ENCODE measurements around the gene FAIM2. TPM values are rescaled to one million over a fixed set of nuclear protein-coding genes. Genes with fewer than 3 reads are reported as not detected.

Gene FAIM2
- polyA plus RNA-seq, 1 donor from 2014 or later = 5.3 TPM

DNA sequence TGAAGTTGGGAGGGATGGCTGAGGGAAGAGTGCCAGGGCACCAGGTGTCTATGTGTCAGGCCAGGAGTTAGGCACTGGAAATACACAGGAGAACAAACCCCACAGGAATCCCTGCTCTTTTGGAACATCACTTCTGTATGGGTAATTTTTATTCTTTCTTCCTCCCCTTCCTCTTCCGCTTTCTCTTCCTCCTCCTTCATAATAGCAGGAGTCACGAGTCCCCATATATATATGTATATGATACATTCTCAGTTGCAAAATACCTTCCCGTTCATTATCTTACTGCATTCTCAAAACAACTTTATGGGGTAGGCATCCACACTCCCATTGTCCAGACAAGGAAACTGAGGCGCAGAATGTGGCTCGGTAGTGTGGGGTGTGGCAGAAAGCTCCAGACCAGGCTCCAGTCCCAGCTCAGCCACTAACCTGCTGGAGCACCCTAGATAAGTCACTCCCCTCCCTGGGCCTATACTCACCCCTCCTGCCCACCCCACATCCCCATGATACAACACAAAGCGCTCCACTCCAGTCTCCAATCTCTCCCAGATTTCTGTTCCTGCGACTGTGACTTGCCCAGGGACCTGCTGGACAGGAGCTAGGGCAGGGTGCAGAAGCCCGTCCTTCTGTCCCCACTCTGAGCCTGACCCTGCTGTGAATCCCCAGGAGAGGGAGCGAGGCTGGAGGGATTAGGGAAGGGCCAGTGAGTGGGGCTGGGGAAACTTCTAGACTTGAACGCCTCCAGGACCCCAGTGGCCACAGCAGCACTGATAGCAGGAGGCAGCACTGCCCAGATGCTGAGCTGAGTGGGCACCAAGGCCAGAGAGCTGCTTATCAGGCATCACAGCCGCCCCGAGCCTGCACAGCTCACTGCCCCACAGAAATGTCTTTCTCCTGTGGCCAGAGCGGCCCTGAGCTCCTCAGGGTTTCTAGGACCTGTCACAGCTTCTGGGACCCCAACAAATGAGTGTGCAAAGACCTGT, 45.5 kb upstream of the FAIM2 start:
- Histone ChIP-seq H3K9me3 (ENCODE audit: low read length) (no peaks in the 10 kb centered on the region), H2AFZ (ENCODE audit: low read depth, low read length) (no peak overlapping the region), H3K27ac (ENCODE audit: low read length) (no peak overlapping the region), H3K4me2 (ENCODE audit: low read length) (no peak overlapping the region), H3K79me2 (replicated peaks; ENCODE audit: insufficient read depth, low read length) (no peaks in the 10 kb centered on the region), H3K4me3 (ENCODE audit: low read length) (no peak overlapping the region), H3K9ac (ENCODE audit: low read length) (no peak overlapping the region), H3F3A (ENCODE audit: insufficient read depth, low read length, poor library complexity, severe bottlenecking) (no peaks in the 10 kb centered on the region), H3K36me3 (ENCODE audit: insufficient read depth, low read length) (no peaks in the 10 kb centered on the region), H4K20me1 (ENCODE audit: insufficient read depth) (no peaks in the 10 kb centered on the region), H3K27me3 (ENCODE audit: insufficient read depth, low read depth, low read length) (no peaks in the 10 kb centered on the region), H3K9me2 (ENCODE audit: insufficient read depth, low read length) (no peaks in the 10 kb centered on the region)
- TF ChIP-seq, protein P1, sequence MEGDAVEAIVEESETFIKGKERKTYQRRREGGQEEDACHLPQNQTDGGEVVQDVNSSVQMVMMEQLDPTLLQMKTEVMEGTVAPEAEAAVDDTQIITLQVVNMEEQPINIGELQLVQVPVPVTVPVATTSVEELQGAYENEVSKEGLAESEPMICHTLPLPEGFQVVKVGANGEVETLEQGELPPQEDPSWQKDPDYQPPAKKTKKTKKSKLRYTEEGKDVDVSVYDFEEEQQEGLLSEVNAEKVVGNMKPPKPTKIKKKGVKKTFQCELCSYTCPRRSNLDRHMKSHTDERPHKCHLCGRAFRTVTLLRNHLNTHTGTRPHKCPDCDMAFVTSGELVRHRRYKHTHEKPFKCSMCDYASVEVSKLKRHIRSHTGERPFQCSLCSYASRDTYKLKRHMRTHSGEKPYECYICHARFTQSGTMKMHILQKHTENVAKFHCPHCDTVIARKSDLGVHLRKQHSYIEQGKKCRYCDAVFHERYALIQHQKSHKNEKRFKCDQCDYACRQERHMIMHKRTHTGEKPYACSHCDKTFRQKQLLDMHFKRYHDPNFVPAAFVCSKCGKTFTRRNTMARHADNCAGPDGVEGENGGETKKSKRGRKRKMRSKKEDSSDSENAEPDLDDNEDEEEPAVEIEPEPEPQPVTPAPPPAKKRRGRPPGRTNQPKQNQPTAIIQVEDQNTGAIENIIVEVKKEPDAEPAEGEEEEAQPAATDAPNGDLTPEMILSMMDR (IDR thresholded peaks at IDR 0.05; ENCODE audit: poor library complexity, severe bottlenecking) = no peak
- TF ChIP-seq MXI1 (conservative IDR thresholded peaks at IDR 0.05; ENCODE audit: poor library complexity, severe bottlenecking) (no peak), EZH2 (IDR thresholded peaks at IDR 0.05; ENCODE audit: borderline replicate concordance, insufficient read depth, low read length, poor library complexity, severe bottlenecking) (no peak), EP300 (conservative IDR thresholded peaks at IDR 0.05; ENCODE audit: poor library complexity, severe bottlenecking) (no peak), TAF1 (IDR thresholded peaks at IDR 0.05; ENCODE audit: low read depth) (no peak), RAD21 (conservative IDR thresholded peaks at IDR 0.05) (no peak), POLR2AphosphoS5 (IDR thresholded peaks at IDR 0.05) (no peak), SMC3 (conservative IDR thresholded peaks at IDR 0.05; ENCODE audit: poor library complexity) (no peak)
- TF ChIP-seq, protein P2, sequence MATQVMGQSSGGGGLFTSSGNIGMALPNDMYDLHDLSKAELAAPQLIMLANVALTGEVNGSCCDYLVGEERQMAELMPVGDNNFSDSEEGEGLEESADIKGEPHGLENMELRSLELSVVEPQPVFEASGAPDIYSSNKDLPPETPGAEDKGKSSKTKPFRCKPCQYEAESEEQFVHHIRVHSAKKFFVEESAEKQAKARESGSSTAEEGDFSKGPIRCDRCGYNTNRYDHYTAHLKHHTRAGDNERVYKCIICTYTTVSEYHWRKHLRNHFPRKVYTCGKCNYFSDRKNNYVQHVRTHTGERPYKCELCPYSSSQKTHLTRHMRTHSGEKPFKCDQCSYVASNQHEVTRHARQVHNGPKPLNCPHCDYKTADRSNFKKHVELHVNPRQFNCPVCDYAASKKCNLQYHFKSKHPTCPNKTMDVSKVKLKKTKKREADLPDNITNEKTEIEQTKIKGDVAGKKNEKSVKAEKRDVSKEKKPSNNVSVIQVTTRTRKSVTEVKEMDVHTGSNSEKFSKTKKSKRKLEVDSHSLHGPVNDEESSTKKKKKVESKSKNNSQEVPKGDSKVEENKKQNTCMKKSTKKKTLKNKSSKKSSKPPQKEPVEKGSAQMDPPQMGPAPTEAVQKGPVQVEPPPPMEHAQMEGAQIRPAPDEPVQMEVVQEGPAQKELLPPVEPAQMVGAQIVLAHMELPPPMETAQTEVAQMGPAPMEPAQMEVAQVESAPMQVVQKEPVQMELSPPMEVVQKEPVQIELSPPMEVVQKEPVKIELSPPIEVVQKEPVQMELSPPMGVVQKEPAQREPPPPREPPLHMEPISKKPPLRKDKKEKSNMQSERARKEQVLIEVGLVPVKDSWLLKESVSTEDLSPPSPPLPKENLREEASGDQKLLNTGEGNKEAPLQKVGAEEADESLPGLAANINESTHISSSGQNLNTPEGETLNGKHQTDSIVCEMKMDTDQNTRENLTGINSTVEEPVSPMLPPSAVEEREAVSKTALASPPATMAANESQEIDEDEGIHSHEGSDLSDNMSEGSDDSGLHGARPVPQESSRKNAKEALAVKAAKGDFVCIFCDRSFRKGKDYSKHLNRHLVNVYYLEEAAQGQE (IDR thresholded peaks at IDR 0.05; ENCODE audit: borderline replicate concordance) = no peak

DNA sequence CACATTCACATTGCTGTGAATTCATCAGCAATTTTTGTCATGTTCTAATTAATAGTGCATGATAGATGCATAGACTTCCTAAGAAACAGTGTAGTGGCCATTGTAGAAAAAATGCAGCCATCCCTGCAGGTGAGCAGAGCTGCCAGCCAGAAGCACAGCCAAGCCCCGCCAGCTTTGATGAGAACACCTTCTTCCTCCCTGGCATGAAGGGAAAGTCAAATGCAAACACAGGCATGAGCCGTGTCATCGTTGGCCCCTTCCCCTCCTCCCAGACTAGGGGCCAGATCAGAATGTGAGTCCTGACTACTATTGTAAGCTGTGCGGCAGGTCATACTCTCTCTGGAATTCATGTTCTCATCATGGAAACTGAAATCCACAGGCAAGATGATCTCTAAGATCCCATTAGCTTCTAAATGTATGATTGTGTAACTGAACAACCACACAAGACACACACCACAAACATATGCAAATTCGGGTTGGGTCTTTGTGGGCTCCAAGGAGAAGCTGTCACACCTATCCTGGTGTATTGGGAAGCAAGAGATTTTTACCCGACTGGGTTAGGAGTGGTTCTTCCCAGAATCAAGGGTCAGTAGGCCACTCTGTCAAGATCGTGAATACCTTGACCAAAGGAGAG, 44.0 kb upstream of the FAIM2 start:
- Histone ChIP-seq H3K9me2 (ENCODE audit: insufficient read depth, low read length) (no peaks in the 10 kb centered on the region), H3K4me3 (ENCODE audit: low read length) (no peak overlapping the region), H3K9ac (ENCODE audit: low read length) (no peak overlapping the region), H3K79me2 (replicated peaks; ENCODE audit: insufficient read depth, low read length) (no peaks in the 10 kb centered on the region), H3K27ac (ENCODE audit: low read length) (no peak overlapping the region), H3F3A (ENCODE audit: insufficient read depth, low read length, poor library complexity, severe bottlenecking) (no peaks in the 10 kb centered on the region), H3K4me2 (ENCODE audit: low read length) (no peak overlapping the region), H2AFZ (ENCODE audit: low read depth, low read length) (no peak overlapping the region), H4K20me1 (ENCODE audit: insufficient read depth) (no peaks in the 10 kb centered on the region), H3K9me3 (ENCODE audit: low read length) (no peaks in the 10 kb centered on the region), H3K36me3 (ENCODE audit: insufficient read depth, low read length) (no peaks in the 10 kb centered on the region), H3K27me3 (ENCODE audit: insufficient read depth, low read depth, low read length) (no peaks in the 10 kb centered on the region)
- TF ChIP-seq TAF1 (IDR thresholded peaks at IDR 0.05; ENCODE audit: low read depth) (no peak), MXI1 (conservative IDR thresholded peaks at IDR 0.05; ENCODE audit: poor library complexity, severe bottlenecking) (no peak), EP300 (conservative IDR thresholded peaks at IDR 0.05; ENCODE audit: poor library complexity, severe bottlenecking) (no peak)
- TF ChIP-seq, protein P1 (IDR thresholded peaks at IDR 0.05; ENCODE audit: poor library complexity, severe bottlenecking) = no peak

Measured in neural cell (in vitro differentiated cells).